Activated naive CD4-positive, alpha-beta T cell treated with anti-CD3 and anti-CD28 coated beads for 36 hours (primary cell): ENCODE data around the gene KIF6. TPM values are rescaled to one million over a fixed set of nuclear protein-coding genes. Genes with fewer than 3 reads are reported as not detected.

Experiments
- CTCF ChIA-PET: fragments of 350-600 bp; sonication (Branson Sonifier 250); formaldehyde crosslinking; loops from one replicate; lab custom pipeline; 2021; ENCODE audit warnings: antibody characterized with exemption; lab: Charles Lee
- DNase-seq: peaks from one replicate; pipeline ENCODE4 v3.0.0-alpha.2; 2020
- H3K27ac Mint-ChIP-seq: one replicate; pipeline ENCODE4 v1.8.0; 2021; ENCODE audit warnings: mild to moderate bottlenecking, mixed read lengths
- H3K27me3 Mint-ChIP-seq: one replicate; pipeline ENCODE4 v1.8.0; 2021; ENCODE audit warnings: low read depth, mixed read lengths
- H3K36me3 Mint-ChIP-seq: one replicate; pipeline ENCODE4 v1.8.0; 2021; ENCODE audit warnings: low read depth, mixed read lengths
- H3K4me1 Mint-ChIP-seq: one replicate; pipeline ENCODE4 v1.8.0; 2021; ENCODE audit warnings: low read depth, mixed read lengths
- H3K4me3 Mint-ChIP-seq: one replicate; pipeline ENCODE4 v1.8.0; 2021; ENCODE audit warnings: mild to moderate bottlenecking, moderate library complexity, mixed read lengths
- H3K9me3 Mint-ChIP-seq: one replicate; pipeline ENCODE4 v1.8.0; 2021; ENCODE audit warnings: mixed read lengths
- intact Hi-C: fragments of 100-400 bp; cut with micrococcal nuclease; formaldehyde crosslinking; loops from one replicate; pipeline ENCODE4 v1.15.1; 2023
- total RNA-seq, 2 experiments: library from RNA; stranded (reverse); gene quantifications; one replicate each; pipeline ENCODE4 v1.2.3, GENCODE V29; 2021

Gene KIF6
- total RNA-seq, 2 experiments from 2014 or later = 0.10 to 0.30 TPM

- no peaks in the 10 kb centered on the region for H3K36me3 Mint-ChIP-seq
- H3K27me3 Mint-ChIP-seq = peaks cover 13% of the 10 kb centered on the region
- H3K4me3 Mint-ChIP-seq = no peak overlapping the region
- no peaks in the 10 kb centered on the region for H3K4me1 Mint-ChIP-seq
- H3K27ac Mint-ChIP-seq = no peak overlapping the region
- intact Hi-C loops = no loop called here
- H3K9me3 Mint-ChIP-seq = no peaks in the 10 kb centered on the region
- DNase-seq = no peak
- CTCF ChIA-PET = no interaction called here
These were observed 86.9 kb downstream of the KIF6 start for GRCh38 chr6:39638126-39638822.

DNA sequence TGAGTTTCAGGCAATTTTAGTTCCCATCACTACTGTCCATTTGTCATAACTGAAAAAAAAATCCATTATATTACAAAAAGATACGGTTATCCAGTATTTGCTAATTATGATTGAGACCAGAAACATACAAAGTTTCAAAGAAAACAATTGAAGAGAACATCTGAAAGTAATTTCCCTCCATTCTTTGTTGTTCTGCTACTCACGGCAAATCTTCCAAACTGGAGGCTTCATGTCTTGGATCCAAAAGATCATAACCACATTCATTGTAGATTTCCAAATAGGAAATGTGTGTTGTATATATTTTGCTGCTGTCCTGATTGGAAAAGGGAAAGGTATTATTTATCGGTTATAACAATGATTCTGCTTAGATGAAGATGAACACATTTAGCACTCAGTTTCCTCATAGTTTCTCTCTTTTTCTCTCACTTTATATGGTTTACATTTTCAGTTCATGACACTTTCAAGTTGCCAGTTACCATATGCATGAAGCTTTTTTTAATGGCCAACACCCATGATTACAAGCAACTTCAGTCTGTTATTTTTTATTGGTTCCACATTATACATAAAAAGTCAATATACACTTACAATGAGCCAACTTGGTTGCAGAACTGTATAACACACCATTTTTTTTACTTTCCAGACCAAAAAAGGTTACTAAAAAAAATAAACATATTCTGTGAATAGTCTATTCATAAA is 90.4 kb downstream of the KIF6 start:
- intact Hi-C loops = no loop called here
- peaks cover 1% of the 10 kb centered on the region for H3K9me3 Mint-ChIP-seq
- no peak overlapping the region for H3K27ac Mint-ChIP-seq
- CTCF ChIA-PET = no interaction called here
- peaks cover 14% of the 10 kb centered on the region for H3K27me3 Mint-ChIP-seq
- H3K36me3 Mint-ChIP-seq = no peaks in the 10 kb centered on the region
- no peaks in the 10 kb centered on the region for H3K4me1 Mint-ChIP-seq
- DNase-seq = no peak
- no peak overlapping the region for H3K4me3 Mint-ChIP-seq

- Mint-ChIP-seq H3K9me3 (peaks cover 2% of the 10 kb centered on the region), H3K36me3 (no peaks in the 10 kb centered on the region), H3K4me3 (no peak overlapping the region), H3K4me1 (no peaks in the 10 kb centered on the region), H3K27me3 (peaks cover 19% of the 10 kb centered on the region), H3K27ac (no peak overlapping the region)
- CTCF ChIA-PET = no interaction called here
- no peak for DNase-seq
- intact Hi-C loops = no loop called here
These were observed 100.0 kb downstream of the KIF6 start for GRCh38 chr6:39625209-39625608.

- H3K27ac Mint-ChIP-seq = no peak overlapping the region
- CTCF ChIA-PET = interaction anchor here (0.6 kb wide), 1 partner anchor 962 kb away, joined by 3 read pairs; no protein-coding TSS in a partner anchor
These were observed 101.5 kb downstream of the KIF6 start for GRCh38 chr6:39623750-39624149.

DNA sequence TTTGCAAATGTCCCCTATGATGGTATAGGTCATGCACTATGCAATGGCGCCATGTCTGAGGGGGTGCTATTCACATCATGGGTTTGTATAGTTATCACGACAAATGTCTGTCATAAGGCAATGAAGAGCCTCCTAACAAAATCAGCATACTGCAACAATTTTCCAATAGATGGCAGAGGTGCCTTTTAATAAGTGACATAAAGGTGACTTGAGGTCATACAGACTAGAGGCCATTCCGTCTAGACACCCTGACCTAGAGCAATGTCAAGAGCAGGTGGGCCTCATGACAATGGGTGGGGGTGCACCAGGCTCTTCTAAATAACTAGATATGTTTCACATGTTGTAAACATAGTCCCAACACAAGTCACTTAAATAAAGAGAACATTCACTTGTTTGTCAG is 107.7 kb downstream of the KIF6 start:
- H3K27me3 Mint-ChIP-seq = peaks cover 3% of the 10 kb centered on the region
- CTCF ChIA-PET = no interaction called here
- no peaks in the 10 kb centered on the region for H3K4me1 Mint-ChIP-seq
- intact Hi-C loops = no loop called here
- no peaks in the 10 kb centered on the region for H3K36me3 Mint-ChIP-seq
- H3K9me3 Mint-ChIP-seq = no peaks in the 10 kb centered on the region
- no peak overlapping the region for H3K27ac Mint-ChIP-seq
- no peak for DNase-seq
- no peak overlapping the region for H3K4me3 Mint-ChIP-seq

More at GRCh38 chr6:39623750-39624149, 101.5 kb downstream of the KIF6 start:
- H3K4me1 Mint-ChIP-seq = no peaks in the 10 kb centered on the region
- H3K9me3 Mint-ChIP-seq = no peaks in the 10 kb centered on the region
- intact Hi-C loops = no loop called here
- H3K27me3 Mint-ChIP-seq = peaks cover 14% of the 10 kb centered on the region
- H3K4me3 Mint-ChIP-seq = no peak overlapping the region
- no peaks in the 10 kb centered on the region for H3K36me3 Mint-ChIP-seq
- no peak for DNase-seq

DNA sequence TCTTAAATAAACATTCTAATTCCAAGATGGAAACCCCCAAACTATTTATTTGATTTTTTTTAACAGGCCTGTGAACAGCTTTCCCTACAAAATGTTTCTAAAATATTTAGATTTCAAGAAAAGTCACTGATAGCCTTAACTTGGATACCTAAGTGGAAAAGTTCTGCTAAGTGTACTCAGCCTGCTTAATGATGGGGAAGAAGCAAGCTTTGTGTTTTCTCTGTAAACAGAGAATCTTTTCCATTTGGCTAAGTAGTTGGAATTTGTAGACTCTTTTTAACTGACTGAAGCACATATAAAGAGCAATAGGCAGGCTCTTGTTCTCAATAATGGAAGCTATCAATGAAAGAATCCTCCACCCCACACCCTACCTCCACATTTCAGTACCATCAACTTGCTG is 108.2 kb downstream of the KIF6 start:
- Mint-ChIP-seq H3K27me3 (peaks cover 3% of the 10 kb centered on the region), H3K36me3 (no peaks in the 10 kb centered on the region), H3K9me3 (no peaks in the 10 kb centered on the region), H3K4me1 (no peaks in the 10 kb centered on the region), H3K4me3 (no peak overlapping the region), H3K27ac (no peak overlapping the region)
- intact Hi-C loops = no loop called here
- DNase-seq = no peak
- CTCF ChIA-PET = no interaction called here

DNA sequence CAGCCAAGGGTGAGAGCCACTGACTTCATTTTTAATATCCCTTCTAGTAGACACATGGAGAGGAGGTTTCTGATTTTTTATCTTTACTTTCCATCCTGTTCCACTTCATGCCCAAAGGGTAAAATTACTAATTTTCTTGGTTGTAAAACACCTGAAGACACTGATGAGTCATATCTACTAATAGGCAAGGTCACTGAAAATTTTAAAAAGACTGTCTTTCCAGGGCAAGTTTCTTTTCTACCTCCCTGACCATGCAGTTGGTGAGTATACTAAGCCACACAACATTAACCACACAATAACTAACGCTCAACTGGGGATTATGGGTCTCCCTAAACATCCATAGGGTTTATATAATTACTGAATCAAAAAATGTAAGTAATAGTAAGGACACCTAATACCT is 109.6 kb downstream of the KIF6 start:
- Mint-ChIP-seq H3K36me3 (no peaks in the 10 kb centered on the region), H3K4me1 (no peaks in the 10 kb centered on the region), H3K4me3 (no peak overlapping the region), H3K27me3 (peaks cover 3% of the 10 kb centered on the region), H3K27ac (no peak overlapping the region), H3K9me3 (no peaks in the 10 kb centered on the region)
- intact Hi-C loops = no loop called here
- no peak for DNase-seq
- CTCF ChIA-PET = no interaction called here

GRCh38 chr6:39614393-39614950 is 110.7 kb downstream of the KIF6 start:
- H3K4me3 Mint-ChIP-seq = no peak overlapping the region
- H3K27me3 Mint-ChIP-seq = peaks cover 3% of the 10 kb centered on the region
- intact Hi-C loops = no loop called here
- H3K36me3 Mint-ChIP-seq = no peaks in the 10 kb centered on the region
- no peaks in the 10 kb centered on the region for H3K9me3 Mint-ChIP-seq
- CTCF ChIA-PET = no interaction called here
- no peak overlapping the region for H3K27ac Mint-ChIP-seq
- no peak for DNase-seq
- no peaks in the 10 kb centered on the region for H3K4me1 Mint-ChIP-seq

DNA sequence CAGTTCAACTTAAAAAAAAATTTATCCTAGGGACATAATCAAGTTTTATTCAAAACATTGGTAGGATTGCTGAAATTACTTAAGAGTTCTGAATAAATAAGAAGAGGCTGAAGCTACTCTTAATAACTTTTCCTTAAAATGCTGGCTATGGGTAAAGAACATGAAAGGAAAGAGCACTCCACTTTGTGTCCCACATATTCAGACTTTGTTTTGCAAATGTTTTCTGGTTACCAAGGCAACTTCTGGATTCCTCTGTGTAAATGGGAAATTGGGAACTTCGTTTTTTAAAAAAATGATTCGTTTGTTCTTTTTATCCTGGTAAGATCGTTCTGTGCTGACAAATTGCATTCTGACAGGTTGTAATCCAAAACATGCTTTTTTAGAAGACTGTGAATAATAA is 115.0 kb downstream of the KIF6 start:
- Mint-ChIP-seq H3K9me3 (no peaks in the 10 kb centered on the region), H3K36me3 (no peaks in the 10 kb centered on the region), H3K4me1 (no peaks in the 10 kb centered on the region), H3K27me3 (peaks cover 10% of the 10 kb centered on the region), H3K27ac (no peak overlapping the region), H3K4me3 (no peak overlapping the region)
- CTCF ChIA-PET = no interaction called here
- intact Hi-C loops = no loop called here
- no peak for DNase-seq

DNA sequence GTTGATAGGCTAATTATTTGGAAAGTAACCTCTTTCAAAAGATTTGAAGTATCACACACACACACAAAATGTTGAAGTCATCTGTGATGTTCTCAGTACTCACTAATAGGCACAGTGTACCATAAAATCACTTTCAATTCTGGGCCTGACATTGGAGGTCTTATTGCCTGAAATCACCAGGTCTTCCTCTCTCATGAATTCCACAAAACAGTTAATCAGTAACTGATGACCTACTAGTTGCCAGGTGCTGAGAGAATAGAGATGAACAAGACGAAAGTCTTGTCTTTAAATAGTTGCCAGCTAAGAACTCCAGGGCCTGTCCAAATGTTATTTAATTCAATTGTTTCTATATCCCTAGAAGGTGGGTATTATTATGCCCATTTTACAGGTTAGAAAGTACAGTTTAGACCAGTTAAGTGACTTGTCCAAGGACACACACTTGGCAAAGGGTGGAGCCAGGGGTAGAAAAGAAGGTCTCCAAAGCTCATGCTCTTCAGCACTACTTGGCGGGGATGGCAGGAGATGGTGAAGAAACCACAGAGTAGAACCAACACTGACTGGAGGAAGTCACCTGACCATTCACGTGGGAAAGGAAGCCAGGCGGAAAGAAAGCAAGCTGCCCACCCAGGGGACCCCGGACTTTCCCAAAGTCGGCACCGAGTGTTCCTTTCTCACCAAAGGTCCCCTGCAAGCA is 116.4 kb downstream of the KIF6 start:
- CTCF ChIA-PET = no interaction called here

DNA sequence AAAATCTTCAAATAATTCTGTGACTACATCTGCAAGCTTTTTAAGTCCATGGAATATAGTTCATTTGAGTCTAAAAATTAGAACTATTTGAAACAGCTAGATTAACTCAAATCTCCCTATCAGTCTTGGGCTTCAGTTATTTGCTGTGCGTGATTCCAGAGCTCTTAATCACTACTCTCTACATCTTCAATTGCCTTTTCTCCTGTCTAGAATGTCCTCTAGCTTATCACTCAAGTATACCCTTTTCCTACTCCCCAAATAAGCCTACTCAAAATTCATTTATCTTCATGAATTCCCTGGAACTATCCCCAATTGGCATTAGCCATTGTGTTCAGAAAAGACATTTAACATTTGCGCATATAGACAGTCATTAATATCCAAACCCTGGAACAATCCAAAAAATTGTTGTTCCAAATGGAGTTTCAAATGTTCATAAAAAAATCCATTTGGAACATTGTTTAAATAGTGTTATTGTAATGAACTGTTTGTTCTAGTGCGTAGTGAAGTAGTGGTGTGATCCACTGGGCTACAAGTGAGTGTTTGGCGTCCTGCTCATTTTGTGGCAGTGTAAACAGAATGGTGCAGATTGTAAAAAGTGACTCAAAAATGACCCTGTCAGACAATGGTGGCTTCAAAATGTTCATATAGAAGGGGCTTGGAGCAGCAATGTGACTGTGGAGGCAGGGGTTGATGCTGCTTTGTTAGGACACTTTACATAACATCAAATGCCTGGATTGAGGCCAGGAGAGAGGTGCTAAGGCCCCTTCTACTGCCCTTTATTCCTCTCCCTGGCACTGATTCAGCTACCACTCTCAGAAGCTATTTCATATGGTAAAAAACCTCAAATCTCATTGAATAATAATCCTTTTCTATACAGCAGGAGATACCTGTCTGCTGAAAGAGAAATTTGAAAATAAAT is 122.3 kb downstream of the KIF6 start:
- intact Hi-C loops = no loop called here
- Mint-ChIP-seq H3K4me1 (no peaks in the 10 kb centered on the region), H3K27ac (no peak overlapping the region), H3K9me3 (no peaks in the 10 kb centered on the region), H3K27me3 (peaks cover 11% of the 10 kb centered on the region), H3K36me3 (no peaks in the 10 kb centered on the region), H3K4me3 (no peak overlapping the region)
- DNase-seq = no peak
- CTCF ChIA-PET = no interaction called here

More for the DNA sequence above, 116.4 kb downstream of the KIF6 start:
- DNase-seq = no peak
- Mint-ChIP-seq H3K4me3 (no peak overlapping the region), H3K36me3 (no peaks in the 10 kb centered on the region), H3K4me1 (no peaks in the 10 kb centered on the region), H3K27ac (no peak overlapping the region), H3K27me3 (peaks cover 13% of the 10 kb centered on the region), H3K9me3 (no peaks in the 10 kb centered on the region)
- intact Hi-C loops = no loop called here

DNA sequence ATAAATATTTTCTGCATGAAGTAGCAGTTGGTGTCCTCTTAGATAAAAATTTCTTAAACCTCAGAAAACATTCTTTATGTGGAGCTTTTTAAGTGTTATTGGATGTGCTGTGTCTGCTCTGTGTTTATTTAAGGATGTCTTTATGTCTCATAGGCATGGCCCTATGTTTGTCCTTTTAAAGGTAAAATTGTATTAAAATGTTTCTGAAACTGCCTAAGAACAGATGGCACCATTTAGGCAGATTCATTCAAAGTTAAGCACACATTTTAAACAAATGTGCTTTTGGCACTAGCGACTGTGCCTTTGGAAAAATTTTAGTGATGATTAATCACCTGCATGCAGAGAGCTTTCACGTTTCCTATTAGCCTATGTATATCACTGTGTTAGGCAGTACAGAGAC is 125.2 kb downstream of the KIF6 start:
- DNase-seq = no peak
- no peak overlapping the region for H3K27ac Mint-ChIP-seq
- H3K27me3 Mint-ChIP-seq = peaks cover 16% of the 10 kb centered on the region
- no peaks in the 10 kb centered on the region for H3K36me3 Mint-ChIP-seq
- intact Hi-C loops = no loop called here
- CTCF ChIA-PET = no interaction called here
- H3K9me3 Mint-ChIP-seq = no peaks in the 10 kb centered on the region
- no peaks in the 10 kb centered on the region for H3K4me1 Mint-ChIP-seq
- H3K4me3 Mint-ChIP-seq = no peak overlapping the region
